HG03039 (cell line): ENCODE data around the gene EFCAB8.
A peak's percentile ranks its signal among the peaks of the same experiment; 100 is the strongest.
"Not testable (repeated sequence)": the region's sequence is repeated elsewhere in the genome, so short reads cannot be mapped to it uniquely, and the experiment has no call there.

Source experiments
- ATAC-seq: cut with Tn5 transposase; IDR thresholded peaks from one replicate; pipeline ENCODE4 v1.9.1; 2021; ENCODE audit warnings: mild to moderate bottlenecking, moderate library complexity; ENCODE audit not compliant: unreplicated experiment

EFCAB8 gene

GRCh38 chr20:32970115-32970972 is 111.6 kb downstream of the EFCAB8 start:
- no peak for ATAC-seq

GRCh38 chr20:32970973-32971300 is 112.2 kb downstream of the EFCAB8 start:
- no peak for ATAC-seq

- ATAC-seq, result peak; percentile 12
Measured at GRCh38 chr20:32971703-32972161, 113.0 kb downstream of the EFCAB8 start.

- ATAC-seq, result peak; percentile 48
Measured at GRCh38 chr20:32972181-32973076, 113.7 kb downstream of the EFCAB8 start.

- no peak for ATAC-seq
Measured at GRCh38 chr20:32973077-32973717, 114.5 kb downstream of the EFCAB8 start.

- not testable (repeated sequence) for ATAC-seq
Measured at GRCh38 chr20:32974204-32975064, 115.7 kb downstream of the EFCAB8 start.

- not testable (repeated sequence) for ATAC-seq
Measured at GRCh38 chr20:32975121-32975520, 116.4 kb downstream of the EFCAB8 start.

GRCh38 chr20:32975698-32976674 is 117.3 kb downstream of the EFCAB8 start:
- ATAC-seq, result no peak

- no peak for ATAC-seq
Measured at GRCh38 chr20:32976746-32977145, 118.0 kb downstream of the EFCAB8 start.

GRCh38 chr20:32977281-32978008 is 118.7 kb downstream of the EFCAB8 start:
- ATAC-seq, result no peak

- no peak for ATAC-seq
Measured at GRCh38 chr20:32978009-32978335, 119.2 kb downstream of the EFCAB8 start.

GRCh38 chr20:32979201-32979998 is 120.7 kb downstream of the EFCAB8 start:
- ATAC-seq, result no peak

- ATAC-seq, result no peak
Measured at GRCh38 chr20:32980131-32980941, 121.6 kb downstream of the EFCAB8 start.

GRCh38 chr20:32980990-32981389 is 122.3 kb downstream of the EFCAB8 start:
- ATAC-seq, result no peak

- no peak for ATAC-seq
Measured at GRCh38 chr20:32982617-32983458, 124.1 kb downstream of the EFCAB8 start.

GRCh38 chr20:32983459-32984112 is 124.9 kb downstream of the EFCAB8 start:
- no peak for ATAC-seq
